Measurements from ENCODE around the gene NXNL1.

GRCh38 chr19:17466487-17466850 is 5.7 kb upstream of the NXNL1 start:
- TF ChIP-seq, protein P1, sequence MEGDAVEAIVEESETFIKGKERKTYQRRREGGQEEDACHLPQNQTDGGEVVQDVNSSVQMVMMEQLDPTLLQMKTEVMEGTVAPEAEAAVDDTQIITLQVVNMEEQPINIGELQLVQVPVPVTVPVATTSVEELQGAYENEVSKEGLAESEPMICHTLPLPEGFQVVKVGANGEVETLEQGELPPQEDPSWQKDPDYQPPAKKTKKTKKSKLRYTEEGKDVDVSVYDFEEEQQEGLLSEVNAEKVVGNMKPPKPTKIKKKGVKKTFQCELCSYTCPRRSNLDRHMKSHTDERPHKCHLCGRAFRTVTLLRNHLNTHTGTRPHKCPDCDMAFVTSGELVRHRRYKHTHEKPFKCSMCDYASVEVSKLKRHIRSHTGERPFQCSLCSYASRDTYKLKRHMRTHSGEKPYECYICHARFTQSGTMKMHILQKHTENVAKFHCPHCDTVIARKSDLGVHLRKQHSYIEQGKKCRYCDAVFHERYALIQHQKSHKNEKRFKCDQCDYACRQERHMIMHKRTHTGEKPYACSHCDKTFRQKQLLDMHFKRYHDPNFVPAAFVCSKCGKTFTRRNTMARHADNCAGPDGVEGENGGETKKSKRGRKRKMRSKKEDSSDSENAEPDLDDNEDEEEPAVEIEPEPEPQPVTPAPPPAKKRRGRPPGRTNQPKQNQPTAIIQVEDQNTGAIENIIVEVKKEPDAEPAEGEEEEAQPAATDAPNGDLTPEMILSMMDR (IDR thresholded peaks at IDR 0.05) = peak; percentile 56
- no peak for TF ChIP-seq ZFX (IDR thresholded peaks at IDR 0.05; ENCODE audit: borderline replicate concordance)

Data from 22Rv1 (cell line).